Measurements from ENCODE around the gene PCDHA10. TPM values are rescaled to one million over a fixed set of nuclear protein-coding genes. Genes with fewer than 3 reads are reported as not detected.
"Not testable (repeated sequence)": the region's sequence is repeated elsewhere in the genome, so short reads cannot be mapped to it uniquely, and the experiment has no call there.

Gene PCDHA10
- total and polyA plus RNA-seq, 2 of the 4 experiments (the other 2 are of a cell fraction), result under 0.01 to 0.02 TPM

DNA sequence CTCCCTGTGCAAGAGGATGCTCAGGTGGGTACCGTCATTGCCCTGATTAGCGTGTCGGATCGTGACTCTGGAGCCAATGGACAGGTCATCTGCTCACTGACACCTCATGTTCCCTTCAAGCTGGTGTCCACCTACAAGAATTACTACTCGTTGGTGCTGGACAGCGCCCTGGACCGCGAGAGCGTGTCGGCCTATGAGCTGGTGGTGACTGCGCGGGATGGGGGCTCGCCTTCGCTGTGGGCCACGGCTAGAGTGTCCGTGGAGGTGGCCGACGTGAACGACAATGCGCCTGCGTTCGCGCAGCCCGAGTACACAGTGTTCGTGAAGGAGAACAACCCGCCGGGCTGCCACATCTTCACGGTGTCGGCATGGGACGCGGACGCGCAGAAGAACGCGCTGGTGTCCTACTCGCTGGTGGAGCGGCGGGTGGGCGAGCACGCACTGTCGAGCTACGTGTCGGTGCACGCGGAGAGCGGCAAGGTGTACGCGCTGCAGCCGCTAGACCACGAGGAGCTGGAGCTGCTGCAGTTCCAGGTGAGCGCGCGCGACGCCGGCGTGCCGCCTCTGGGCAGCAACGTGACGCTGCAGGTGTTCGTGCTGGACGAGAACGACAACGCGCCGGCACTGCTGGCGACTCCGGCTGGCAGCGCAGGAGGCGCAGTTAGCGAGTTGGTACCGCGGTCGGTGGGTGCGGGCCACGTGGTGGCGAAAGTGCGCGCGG is 21.0 kb downstream of the PCDHA10 start:
- H3K9me1 ChIP-seq (ENCODE audit: insufficient read depth, low read length); H3K56ac ChIP-seq (ENCODE audit: extremely low read depth, insufficient read depth, low read length); H3K4me3 ChIP-seq (ENCODE audit: insufficient read depth, low read depth, low read length); H3K4me1 ChIP-seq (ENCODE audit: control insufficient read depth, insufficient read depth, low read length); H3K4me2 ChIP-seq (ENCODE audit: low read depth, low read length); H2AFZ ChIP-seq (replicated peaks; ENCODE audit: low read length, poor library complexity); H3K36me3 ChIP-seq (ENCODE audit: control insufficient read depth, insufficient read depth, low read length); DNase-seq; H2AK5ac ChIP-seq (ENCODE audit: low read depth, low read length); H3K79me1 ChIP-seq (ENCODE audit: low read depth in 1 of 2, low read length in 2 of 2); H2BK5ac ChIP-seq (ENCODE audit: low read depth, low read length, poor library complexity, severe bottlenecking); H4K8ac ChIP-seq (ENCODE audit: low read depth in 2 of 2, low read length in 2 of 2); H3K14ac ChIP-seq (replicated peaks; ENCODE audit: low read depth, low read length); H4K20me1 ChIP-seq (ENCODE audit: insufficient read depth, low read length); POLR2A ChIA-PET (ENCODE audit: unreplicated experiment); H2BK20ac ChIP-seq (ENCODE audit: low read depth, low read length); H2BK15ac ChIP-seq (ENCODE audit: low read depth, low read length); BruUV-seq (replicated peaks); H3K23ac ChIP-seq (ENCODE audit: low read depth, low read length); H3K27ac ChIP-seq (ENCODE audit: insufficient read depth, low read length); H3K27me3 ChIP-seq (ENCODE audit: control insufficient read depth, insufficient read depth, low read length); H2BK120ac ChIP-seq (ENCODE audit: low read depth, low read length); H3K4ac ChIP-seq (ENCODE audit: low read depth, low read length); intact Hi-C loops (cut with micrococcal nuclease); CTCF ChIA-PET; H3K9ac ChIP-seq (ENCODE audit: low read depth, low read length); H4K5ac ChIP-seq (ENCODE audit: low read depth, low read length); H3K18ac ChIP-seq (ENCODE audit: low read depth, low read length); dilution Hi-C loops (cut with HindIII; ENCODE audit: low sequenced_read_pairs, unreplicated experiment); H2AK9ac ChIP-seq (replicated peaks; ENCODE audit: low read depth, low read length, poor library complexity); H4K91ac ChIP-seq (ENCODE audit: insufficient read depth, low read depth, low read length); ATAC-seq (ENCODE audit: low read depth); in situ Hi-C loops (cut with MboI; ENCODE audit: low sequenced_read_pairs): not testable (repeated sequence)
- peaks cover 15% of the 10 kb centered on the region for H3K9me3 ChIP-seq (ENCODE audit: control insufficient read depth, insufficient read depth, low read length)
- WGBS, 2 experiments (ENCODE audit: extremely low coverage in 2 of 2, insufficient read length in 1 of 2), result 39% methylated on average over 59 of the region's 80 CpGs; no CpG with 5 or more reads in 1 of the 2 experiments
